ENCODE data around the gene ANGEL1. TPM values are rescaled to one million over a fixed set of nuclear protein-coding genes. Genes with fewer than 3 reads are reported as not detected.

Gene ANGEL1
- total RNA-seq, 1 donor from 2014 or later, result 20.1 TPM

DNA sequence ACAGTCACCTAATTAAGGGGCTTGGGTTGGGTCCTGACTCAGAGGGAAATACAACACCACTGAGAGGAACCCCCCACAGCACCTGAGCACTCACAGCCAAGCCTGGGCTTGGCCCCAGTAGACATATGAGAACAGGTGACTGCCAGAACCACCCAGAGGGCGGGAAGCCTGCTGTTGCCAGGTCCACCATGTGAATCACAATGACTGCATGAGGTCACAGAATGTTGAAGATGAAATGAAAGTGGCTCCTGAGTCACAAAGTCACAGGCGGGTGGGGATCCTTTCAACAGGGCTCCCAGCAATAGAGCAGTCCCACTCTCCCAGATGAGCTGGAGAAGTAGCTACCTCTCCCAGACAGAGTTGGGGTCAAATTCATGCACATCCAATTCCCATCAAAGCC lies 13.4 kb upstream of the ANGEL1 start, which contains the start of gene LRRC74A:
LRRC74A (plus strand) TSS at position 287 of the 400 bp plus-strand sequence. CDS start 290 bp downstream, outside the sequence.
- no peak for DNase-seq (ENCODE audit: extremely low read depth, low read depth, low spot score)

DNA sequence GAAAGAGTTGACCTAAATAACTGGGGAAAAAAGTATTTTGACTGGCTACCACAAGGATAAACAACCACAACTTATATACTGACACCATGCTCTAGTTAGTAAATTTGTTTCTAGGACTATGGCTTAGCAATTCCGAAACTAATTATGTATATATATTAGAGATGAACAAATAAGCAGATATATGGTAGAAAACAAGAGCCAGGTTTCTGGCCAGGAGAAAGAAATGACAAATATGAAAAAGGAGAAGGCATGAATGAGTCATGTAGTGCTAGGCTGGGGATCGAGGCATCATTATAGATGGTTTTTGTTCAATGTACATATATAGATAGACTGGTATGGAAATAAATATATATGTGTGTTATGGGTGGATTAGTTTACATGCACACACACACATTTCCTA lies 8.0 kb upstream of the ANGEL1 start:
- no peak for DNase-seq (ENCODE audit: extremely low read depth, low read depth, low spot score)

DNA sequence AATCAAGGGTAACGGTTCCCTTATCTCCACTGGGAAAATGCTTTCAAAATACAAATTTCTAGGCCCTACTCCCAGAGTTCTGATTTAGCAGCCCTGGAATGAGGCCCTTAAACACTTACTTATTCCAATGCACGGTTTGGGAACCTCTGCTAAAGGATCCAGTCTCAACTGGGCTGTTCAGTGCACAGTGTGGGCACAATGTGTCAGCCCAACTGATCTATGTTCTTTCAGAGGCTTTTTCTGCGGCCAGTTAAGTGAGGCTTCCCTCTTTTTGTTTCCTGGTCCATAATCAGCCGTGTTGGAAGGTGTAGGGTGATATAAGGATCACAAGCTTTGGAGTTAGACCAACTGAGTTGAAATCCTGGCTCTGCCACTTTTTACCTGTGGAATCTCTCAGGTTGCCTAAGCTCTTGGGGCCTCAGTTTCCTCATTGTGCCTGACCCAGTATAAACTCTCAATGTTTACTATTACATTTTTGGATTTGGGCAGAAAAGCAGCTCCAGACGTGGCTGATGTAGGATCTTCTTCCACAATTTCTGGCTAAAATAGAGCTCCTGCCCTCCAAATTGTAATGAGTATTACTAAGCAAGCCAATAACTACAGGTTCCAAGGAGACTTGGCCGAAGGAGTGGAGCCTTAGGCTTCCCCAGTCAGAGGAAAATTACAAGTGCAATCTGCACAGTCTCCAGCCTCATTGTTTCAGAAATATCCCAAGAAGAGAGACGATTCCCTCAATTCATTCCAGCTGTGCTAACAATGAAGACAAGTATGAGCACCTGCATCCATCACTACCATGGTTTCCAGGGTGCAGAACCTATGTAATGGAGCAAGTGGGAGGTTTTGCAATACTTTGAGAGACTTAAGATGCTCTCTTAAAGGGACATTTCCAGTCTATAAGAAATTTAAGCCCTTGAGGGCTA lies 2.3 kb upstream of the ANGEL1 start:
- no peak for DNase-seq (ENCODE audit: extremely low read depth, low read depth, low spot score)

DNA sequence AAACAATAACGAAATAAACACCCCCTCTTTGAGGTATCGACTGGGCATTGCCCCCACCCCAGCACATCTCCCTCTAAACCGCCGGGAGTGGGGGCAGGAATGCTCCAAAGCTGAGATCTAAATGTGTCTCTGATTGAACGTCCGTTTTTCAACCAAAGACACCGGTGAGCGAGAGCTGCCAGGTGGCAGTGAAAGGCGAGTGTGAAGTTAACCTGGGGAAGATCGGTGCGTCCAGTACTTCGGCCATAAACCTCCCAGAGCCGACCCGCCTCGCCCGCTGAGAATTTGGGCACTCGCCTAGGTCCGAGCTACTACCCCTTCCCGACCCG lies 625 bp downstream of the ANGEL1 start:
- DNase-seq (ENCODE audit: extremely low read depth, low read depth, low spot score), result no peak

DNA sequence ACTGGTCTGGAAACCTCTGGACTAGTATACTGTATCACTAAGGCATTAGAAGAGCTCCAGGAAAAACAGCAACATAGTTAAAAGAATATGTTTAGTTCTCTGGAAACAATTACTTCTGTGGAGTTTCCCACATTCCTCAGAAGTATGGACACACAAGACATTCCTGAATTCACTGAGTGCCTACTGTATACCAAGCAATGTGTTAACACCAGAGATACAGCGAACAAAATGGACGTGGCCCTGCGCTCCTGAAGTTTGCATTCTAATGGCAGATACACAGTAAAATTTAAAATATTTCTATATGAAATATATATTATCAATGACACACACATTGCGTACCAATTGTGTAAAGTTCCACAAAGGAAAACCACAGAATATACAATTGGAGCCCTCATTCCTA lies 1.1 kb downstream of the ANGEL1 start:
- DNase-seq (ENCODE audit: extremely low read depth, low read depth, low spot score), result no peak

DNA sequence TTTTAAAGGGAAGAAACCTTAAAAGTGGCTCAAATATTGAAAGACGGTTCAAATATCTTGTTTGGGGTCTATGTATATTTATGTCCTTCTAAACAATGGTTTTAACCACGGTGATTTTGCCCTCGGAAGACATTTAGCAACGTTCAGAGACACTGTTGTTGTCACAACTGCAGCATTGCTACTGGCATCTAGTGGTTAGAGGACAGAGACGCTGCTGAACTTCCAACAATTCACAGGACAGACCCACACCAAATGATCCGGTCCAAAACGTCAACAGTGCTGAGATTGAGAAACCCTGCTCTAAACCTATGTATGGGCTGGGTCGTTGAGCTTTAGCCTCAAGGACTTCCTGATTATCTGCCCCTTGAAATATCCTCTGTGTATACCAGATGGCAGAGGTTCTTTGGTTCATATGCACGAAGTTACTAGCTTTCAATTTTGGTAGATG lies 1.7 kb downstream of the ANGEL1 start:
- no peak for DNase-seq (ENCODE audit: extremely low read depth, low read depth, low spot score)

DNA sequence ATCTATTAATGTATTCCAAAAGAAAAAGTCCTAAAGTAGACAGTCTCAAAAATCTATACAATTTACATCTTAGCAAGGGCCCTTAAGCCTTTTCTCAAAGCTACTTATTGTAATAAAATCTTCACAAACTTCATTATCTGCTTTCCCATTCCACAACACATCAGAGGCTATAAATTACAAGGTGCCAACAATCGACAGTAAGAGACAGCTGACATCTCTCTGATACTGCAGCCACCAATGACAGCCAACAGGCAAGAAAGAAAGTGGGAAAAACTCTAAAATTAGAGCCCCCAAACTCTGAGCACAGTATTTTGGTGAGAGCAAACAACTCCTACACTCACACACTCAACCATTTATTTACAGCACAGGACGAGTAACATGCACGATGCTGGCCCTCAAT lies 2.2 kb downstream of the ANGEL1 start:
- DNase-seq (ENCODE audit: extremely low read depth, low read depth, low spot score), result no peak

DNA sequence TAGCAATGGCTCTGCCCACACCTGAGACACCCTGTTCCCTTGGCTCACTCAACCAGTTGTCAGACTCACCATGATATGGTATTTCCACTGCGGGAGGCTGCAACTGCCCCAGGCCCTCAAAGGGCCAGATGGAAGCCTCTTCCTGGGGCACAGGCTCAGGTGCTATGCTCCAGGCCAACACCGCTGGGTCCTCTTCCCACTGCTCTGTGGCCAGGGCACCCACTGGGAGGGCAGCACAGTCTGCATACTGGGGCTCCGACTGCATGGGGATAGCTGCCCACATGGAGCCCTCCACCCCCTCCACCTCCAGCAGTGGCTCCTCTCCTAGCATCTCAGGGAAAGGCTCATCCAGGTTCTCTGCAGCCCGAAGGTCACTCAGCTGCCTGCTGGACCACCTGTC lies 3.7 kb downstream of the ANGEL1 start:
- DNase-seq (ENCODE audit: extremely low read depth, low read depth, low spot score), result no peak

DNA sequence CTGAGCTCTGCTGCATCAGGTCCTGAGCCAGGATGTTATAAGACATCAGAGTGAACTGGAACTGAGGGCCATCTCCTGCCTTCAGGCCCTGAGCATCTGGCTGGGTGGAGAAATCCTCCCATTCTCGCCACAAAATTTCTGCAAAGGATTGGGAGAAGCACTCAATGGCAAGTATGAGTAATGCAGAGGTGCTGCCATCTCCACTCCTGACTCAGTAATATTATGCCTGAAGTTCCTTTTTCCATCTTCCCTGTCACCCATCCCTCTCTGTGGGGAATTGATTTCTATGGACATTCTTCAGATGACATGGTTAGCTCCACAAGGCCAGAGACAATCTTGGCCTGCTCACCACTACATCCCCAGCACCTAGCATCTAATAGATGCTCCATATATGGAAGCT lies 4.7 kb downstream of the ANGEL1 start:
- DNase-seq (ENCODE audit: extremely low read depth, low read depth, low spot score), result no peak

DNA sequence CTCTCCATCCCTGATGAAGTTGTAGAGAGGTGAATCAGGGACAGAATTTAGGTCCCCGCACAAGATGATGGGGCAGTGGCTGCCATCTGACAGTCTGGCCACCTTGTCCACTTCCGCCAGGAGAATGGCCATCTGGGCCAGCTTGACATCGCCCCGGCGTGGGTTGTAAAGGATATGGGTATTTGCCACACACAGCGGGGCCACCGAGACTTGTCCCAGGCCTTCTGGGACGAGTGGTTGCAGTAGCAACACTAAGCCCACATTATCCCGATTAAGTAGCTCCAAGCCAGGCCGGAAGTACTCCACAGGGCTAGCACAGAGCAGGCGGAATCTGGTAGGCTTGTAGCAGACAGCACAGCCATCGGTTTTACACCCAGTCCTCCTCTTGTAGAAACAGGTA lies 6.2 kb downstream of the ANGEL1 start:
- DNase-seq (ENCODE audit: extremely low read depth, low read depth, low spot score), result no peak

DNA sequence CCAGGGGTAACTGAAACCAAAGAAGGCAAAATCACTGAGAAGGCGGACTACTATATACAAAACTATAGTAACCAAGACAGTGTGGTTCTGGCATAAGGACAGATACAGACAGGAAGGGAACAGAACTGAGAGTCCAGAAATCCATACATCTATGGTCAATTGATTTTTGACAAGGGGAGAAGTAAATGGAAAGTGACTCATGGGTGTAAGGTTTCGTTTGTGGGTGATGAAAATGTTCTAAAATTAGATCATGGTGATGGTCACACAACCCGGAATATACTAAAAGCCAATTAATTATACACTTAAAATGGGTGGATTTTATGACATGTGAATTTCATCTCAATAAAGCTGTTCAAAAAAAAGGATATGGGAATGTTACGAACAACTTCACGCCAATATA lies 18.7 kb downstream of the ANGEL1 start:
- DNase-seq (ENCODE audit: extremely low read depth, low read depth, low spot score), result no peak

DNA sequence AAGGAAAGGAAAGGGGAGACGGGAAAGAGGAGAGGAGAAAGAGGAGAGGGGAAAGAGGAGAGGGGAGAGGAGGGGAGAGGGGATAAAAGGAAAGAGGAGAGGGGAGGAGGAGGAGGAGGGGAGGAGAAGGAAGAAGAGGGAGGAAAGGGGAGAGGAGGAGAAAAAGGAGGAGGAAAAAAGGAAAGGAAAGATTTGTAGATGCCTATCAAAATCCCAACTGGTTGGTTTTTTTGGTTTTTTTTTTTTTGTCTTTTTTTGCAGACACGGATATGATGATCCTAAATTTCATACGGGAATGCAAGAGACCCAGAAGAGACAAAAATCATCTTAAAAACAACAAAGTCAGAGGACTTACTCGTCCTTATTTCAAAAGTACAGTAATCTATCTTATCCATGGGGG lies 19.4 kb downstream of the ANGEL1 start:
- no peak for DNase-seq (ENCODE audit: extremely low read depth, low read depth, low spot score)

DNA sequence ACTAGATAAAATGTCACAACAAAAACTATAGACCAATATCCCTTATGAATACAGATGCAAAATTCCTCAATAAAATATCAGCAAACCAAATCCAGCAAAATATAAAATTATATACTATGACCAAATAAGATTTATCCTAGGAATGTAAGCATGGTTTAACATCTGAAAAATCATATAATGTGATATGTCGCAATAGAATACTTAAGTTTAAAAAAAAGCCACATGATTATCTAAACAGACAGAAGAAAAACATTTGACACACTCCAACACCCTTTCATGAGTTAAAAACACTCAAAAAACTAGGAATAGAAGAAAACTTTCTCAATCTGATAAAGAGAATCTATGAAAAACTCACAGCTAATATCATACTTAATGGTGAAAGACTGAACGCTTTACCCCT lies 20.3 kb downstream of the ANGEL1 start:
- no peak for DNase-seq (ENCODE audit: extremely low read depth, low read depth, low spot score)

DNA sequence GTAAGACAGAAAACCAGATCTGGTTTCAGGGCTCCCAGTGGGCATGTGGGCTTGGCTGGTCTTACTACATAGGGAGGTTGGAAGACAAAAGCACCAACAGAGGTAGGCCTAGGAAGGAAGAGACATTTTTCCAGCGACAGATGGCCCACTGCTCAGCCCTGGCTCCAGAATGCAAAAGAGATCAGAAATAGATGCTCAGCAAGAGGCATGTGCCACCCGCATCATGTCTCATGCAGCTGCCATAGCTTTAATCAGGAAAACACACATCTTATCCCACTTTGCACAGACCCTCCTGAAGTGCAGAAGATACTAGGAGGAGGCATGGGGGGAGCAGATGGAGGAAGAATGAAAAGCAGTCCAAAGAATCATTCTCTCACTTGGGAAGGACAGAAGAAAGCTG lies 26.1 kb downstream of the ANGEL1 start:
- DNase-seq (ENCODE audit: extremely low read depth, low read depth, low spot score), result no peak

DNA sequence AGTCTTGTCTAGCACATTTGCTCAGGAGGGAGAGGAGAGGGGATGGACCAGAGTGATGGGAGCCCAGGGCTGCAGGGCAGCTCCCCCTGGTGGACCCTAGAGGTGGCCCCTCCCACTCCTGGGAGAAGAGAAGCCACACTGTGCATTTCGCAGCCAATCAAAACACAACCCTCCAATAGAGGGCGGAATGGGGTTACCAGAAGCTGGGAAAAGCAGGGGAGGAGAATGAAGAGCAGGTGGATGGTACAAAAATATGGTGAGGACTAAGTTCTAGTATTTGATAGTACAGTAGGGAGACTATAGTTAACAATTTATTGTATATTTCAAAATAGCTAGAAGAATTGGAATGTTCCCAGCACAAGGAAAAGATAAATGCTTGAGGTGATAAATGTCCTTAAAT lies 27.8 kb downstream of the ANGEL1 start:
- no peak for DNase-seq (ENCODE audit: extremely low read depth, low read depth, low spot score)

DNA sequence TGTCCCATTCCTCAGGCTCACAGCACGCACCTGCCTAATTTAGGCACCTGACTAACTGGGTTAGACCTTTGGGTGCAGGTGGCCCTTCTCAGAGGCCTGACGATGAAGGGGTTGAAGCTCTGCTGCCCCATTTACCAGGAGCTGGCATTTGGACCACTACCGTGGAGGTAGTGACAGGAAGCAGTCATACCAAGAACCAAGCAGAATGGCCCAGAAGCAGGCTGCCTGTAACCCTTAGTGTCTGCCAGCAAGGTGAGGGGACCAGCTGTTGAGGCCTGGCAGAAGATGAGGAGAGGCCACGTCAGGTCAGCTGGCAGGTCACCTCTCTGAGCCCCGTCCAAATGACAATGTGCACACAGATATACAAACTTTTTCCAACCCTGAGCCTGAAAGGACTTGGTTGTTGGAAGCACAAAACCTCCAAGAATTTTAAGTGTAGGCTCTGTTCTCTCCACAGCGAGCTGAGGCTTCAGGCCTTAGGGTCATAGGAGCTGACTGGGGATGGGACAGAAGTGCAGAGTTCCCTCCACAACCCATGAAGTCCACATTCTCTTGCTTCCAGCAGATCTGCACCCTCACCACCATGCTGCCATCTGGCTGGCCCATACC lies 28.3 kb downstream of the ANGEL1 start:
- no peak for DNase-seq (ENCODE audit: extremely low read depth, low read depth, low spot score)

DNA sequence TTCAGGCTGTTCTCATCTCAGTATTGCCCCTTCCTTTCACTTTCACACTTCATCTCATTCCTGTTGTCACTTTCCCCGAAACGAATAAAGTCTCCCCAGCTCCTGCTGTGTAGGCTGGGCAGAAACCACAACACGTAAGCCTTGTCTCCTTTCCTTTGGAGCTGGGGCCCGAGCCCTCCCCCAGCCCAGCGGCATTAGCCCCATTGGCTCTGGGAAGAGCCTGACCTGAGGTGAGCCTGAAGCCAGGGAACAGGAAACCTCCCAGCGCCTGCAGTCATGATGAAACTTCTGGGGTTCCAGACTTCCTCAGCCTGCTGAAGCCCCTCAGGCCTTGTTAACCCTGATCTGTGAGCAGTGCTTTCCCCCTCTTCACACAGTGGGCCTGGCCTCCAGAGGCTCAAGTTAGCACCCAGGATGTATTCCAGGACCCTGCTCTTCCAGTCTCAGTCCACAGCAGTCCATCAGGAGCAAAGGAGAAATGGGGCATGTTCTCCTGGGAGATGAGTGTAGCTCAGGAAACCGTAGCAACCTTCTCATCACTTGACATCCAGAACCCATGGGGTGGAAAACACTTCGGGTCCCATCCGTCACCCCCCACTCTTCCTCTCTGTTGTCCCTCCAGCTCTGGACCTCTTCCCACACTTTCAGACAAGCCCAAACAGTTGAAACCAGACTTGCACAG lies 29.7 kb downstream of the ANGEL1 start:
- no peak for DNase-seq (ENCODE audit: extremely low read depth, low read depth, low spot score)

DNA sequence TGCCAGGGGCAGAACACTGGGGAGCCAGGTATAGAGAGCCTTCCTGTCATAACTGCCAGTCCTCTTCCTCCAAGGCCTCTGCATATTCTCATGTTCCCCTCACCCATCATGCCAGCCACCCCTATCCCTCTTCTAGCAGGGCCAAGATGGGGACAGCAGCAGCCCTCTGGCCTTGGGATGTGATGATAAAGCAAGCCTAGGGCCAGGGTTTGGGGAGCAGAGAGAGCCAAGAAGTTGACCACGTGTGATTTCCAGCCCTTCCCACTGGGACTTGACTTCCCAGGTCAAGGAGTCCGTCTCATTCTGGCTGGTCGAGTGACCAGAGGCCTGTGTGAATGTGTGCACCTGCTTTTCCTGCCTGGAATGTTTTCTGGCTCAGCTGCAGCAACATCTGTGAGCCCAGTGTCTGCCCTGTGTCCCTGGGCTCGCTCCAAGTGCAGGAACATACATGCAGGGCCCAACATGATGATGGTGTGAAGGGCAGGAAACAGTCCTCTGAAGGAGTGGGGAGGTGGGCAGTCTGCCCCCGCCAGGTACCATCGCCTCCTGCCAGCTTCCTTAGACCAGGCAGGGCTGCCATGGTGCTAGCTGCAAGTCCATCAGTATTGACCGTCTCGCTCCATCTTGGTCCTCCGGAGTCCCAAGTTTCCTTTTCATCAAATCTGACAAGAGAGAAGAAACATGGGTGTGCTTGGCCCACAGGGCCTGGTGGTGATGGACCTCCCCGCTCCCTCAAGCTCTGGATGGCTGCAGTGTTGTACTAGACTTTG lies 30.4 kb downstream of the ANGEL1 start:
- no peak for DNase-seq (ENCODE audit: extremely low read depth, low read depth, low spot score)

DNA sequence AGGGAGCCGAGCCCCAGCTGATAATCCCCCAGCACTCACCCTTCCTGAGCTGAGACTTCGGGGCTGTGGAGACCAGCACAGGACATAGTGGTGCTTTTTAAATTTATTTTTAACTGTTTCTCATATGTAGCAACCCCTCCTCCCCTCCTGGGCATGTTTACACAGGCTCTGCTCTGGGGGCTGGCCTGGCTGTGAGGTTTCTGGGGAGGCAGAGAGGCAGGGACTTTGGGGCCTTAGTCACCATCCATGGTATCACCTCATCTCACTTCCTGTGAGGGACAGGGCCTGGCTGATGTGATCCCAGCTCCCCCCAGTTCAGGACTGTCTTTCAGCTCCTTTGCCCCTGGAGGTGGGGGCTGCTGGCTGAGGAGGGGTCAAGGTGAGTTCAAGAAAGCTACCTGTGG lies 31.0 kb downstream of the ANGEL1 start:
- no peak for DNase-seq (ENCODE audit: extremely low read depth, low read depth, low spot score)

DNA sequence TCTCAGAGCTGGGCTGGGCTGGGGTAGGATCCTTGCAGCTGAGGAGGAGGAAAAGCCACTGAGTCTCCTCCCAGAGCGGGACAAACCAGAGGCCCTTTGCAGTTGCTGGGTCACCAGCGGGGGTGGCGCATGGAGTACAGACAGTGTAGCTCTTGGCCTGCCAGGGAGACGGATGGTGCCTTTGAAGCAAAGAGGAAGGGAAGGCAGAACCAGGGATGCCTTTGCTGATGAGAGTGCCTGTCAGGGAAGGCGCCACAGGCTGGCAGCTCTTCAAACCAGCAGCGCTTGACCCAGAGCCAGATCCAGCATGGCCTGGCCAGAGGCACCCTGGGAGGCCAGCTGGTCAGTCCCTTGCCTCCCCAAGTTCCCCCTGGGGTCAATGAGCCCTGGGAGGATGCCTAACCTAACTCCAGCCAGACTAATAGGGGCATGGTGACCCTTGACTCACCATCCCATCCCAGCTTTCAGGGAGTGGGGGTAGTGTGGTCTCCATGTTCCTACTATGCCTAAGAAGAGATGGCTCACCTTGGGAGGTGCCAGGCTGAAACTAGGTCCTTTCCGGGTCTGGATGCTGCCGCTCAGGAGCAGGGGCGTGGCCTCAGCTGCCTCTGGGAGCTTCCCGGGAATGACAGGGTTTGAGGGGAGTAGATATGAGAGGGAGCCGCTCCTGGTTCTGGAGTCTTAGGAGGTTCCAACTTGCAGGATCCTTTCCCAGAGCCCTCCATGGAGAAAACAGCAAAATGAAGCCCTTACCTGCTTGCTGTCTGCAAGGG lies 31.6 kb downstream of the ANGEL1 start:
- no peak for DNase-seq (ENCODE audit: extremely low read depth, low read depth, low spot score)
